CD14-positive monocyte (primary cell): Measurements from ENCODE around the gene COL4A1. TPM values are rescaled to one million over a fixed set of nuclear protein-coding genes. Genes with fewer than 3 reads are reported as not detected.
"Not testable (repeated sequence)": the region's sequence is repeated elsewhere in the genome, so short reads cannot be mapped to it uniquely, and the experiment has no call there.

ENCODE experiments used
- DNase-seq, 3 donors: peaks; one replicate each; pipeline ENCODE4 v3.0.0-alpha.2; 2011 to 2022
- H2AFZ ChIP-seq: 2 replicates; pipeline ENCODE4 v1.6.0; 2012; ENCODE audit warnings: mild to moderate bottlenecking, low read depth, low read length, inconsistent platforms; ENCODE audit not compliant: insufficient read depth, poor library complexity, severe bottlenecking
- H3K27ac ChIP-seq, 2 donors: 1 replicate in 1 of 2; 2 replicates in 1 of 2; pipeline ENCODE4 v1.5.1; 2012 to 2013; ENCODE audit warnings: low read length in 2 of 2, control low read depth in 1 of 2, inconsistent platforms in 1 of 2, low read depth in 1 of 2, mild to moderate bottlenecking in 1 of 2
- H3K27me3 ChIP-seq, 2 donors: one replicate each; pipeline versions ENCODE4 v1.6.0 to v1.6.1; 2011 to 2013; ENCODE audit warnings: low read length in 2 of 2; ENCODE audit not compliant: control insufficient read depth in 2 of 2, insufficient read depth in 2 of 2
- H3K36me3 ChIP-seq, 2 donors: replicated peaks in 1 of 2; 1 replicate in 1 of 2; 2 replicates in 1 of 2; pipeline versions ENCODE4 v1.5.1 to v1.6.1; 2012 to 2013; ENCODE audit warnings: low read length in 2 of 2, control low read depth in 1 of 2, inconsistent platforms in 1 of 2, mild to moderate bottlenecking in 1 of 2; ENCODE audit not compliant: insufficient read depth in 2 of 2, control insufficient read depth in 1 of 2
- H3K4me1 ChIP-seq, 2 donors: 1 replicate in 1 of 2; 2 replicates in 1 of 2; pipeline versions ENCODE4 v1.5.1 to v1.6.1; 2012 to 2013; ENCODE audit warnings: low read length in 2 of 2, control low read depth in 1 of 2, inconsistent platforms in 1 of 2, mild to moderate bottlenecking in 1 of 2, moderate library complexity in 1 of 2; ENCODE audit not compliant: insufficient read depth in 2 of 2, control insufficient read depth in 1 of 2
- H3K4me2 ChIP-seq: replicated peaks from 2 replicates; pipeline ENCODE3; 2012; ENCODE audit warnings: low read length, moderate library complexity, mild to moderate bottlenecking; ENCODE audit not compliant: poor library complexity, severe bottlenecking; ENCODE audit errors: extremely low read depth
- H3K4me3 ChIP-seq, 3 experiments: fragments of 200-600 bp in 1 of 3; sonication (generic) in 1 of 3; replicated peaks in 1 of 3; 1 replicate in 2 of 3; 2 replicates in 1 of 3; pipeline ENCODE4 v1.5.1; 2011 to 2013; ENCODE audit warnings: low read length in 3 of 3, mild to moderate bottlenecking in 3 of 3, control low read depth in 2 of 3, low read depth in 2 of 3, inconsistent platforms in 1 of 3, moderate library complexity in 1 of 3
- H3K79me2 ChIP-seq: 2 replicates; pipeline ENCODE4 v1.6.0; 2012; ENCODE audit warnings: mild to moderate bottlenecking, control low read depth, inconsistent platforms, low read length, moderate library complexity; ENCODE audit not compliant: insufficient read depth
- H3K9ac ChIP-seq: 2 replicates; pipeline ENCODE4 v1.6.0; 2017; ENCODE audit warnings: low read length, mild to moderate bottlenecking; ENCODE audit not compliant: insufficient read depth, poor library complexity, severe bottlenecking
- H3K9me3 ChIP-seq, 2 donors: replicated peaks in 1 of 2; 1 replicate in 1 of 2; 2 replicates in 1 of 2; pipeline versions ENCODE4 v1.5.1 to v1.6.1; 2012 to 2013; ENCODE audit warnings: low read length in 2 of 2, control low read depth in 1 of 2; ENCODE audit not compliant: control insufficient read depth in 1 of 2, insufficient read depth in 1 of 2
- H4K20me1 ChIP-seq: 2 replicates; pipeline ENCODE4 v1.6.0; 2012; ENCODE audit warnings: mild to moderate bottlenecking, low read length, control low read depth, moderate library complexity; ENCODE audit not compliant: insufficient read depth
- H3K27ac Mint-ChIP-seq, 7 donors: one replicate each; pipeline ENCODE4 v1.8.0; 2020; ENCODE audit warnings: mild to moderate bottlenecking in 7 of 7, mixed read lengths in 7 of 7, moderate library complexity in 6 of 7, inconsistent platforms in 2 of 7
- H3K27me3 Mint-ChIP-seq, 3 donors: one replicate each; pipeline ENCODE4 v1.8.0; 2021 to 2022; ENCODE audit warnings: low read depth in 3 of 3, mild to moderate bottlenecking in 3 of 3, mixed read lengths in 3 of 3, moderate library complexity in 3 of 3, inconsistent platforms in 1 of 3
- H3K36me3 Mint-ChIP-seq, 2 donors: one replicate each; pipeline ENCODE4 v1.8.0; 2020; ENCODE audit warnings: mixed read lengths in 2 of 2, inconsistent platforms in 1 of 2, mild to moderate bottlenecking in 1 of 2
- H3K4me1 Mint-ChIP-seq: one replicate; pipeline ENCODE4 v1.8.0; 2020; ENCODE audit warnings: mild to moderate bottlenecking, mixed read lengths
- H3K4me3 Mint-ChIP-seq, 2 donors: one replicate each; pipeline ENCODE4 v1.8.0; 2020; ENCODE audit warnings: mild to moderate bottlenecking in 2 of 2, mixed read lengths in 2 of 2, moderate library complexity in 1 of 2
- H3K9me3 Mint-ChIP-seq, 7 donors: one replicate each; pipeline ENCODE4 v1.8.0; 2020 to 2022; ENCODE audit warnings: mixed read lengths in 7 of 7, mild to moderate bottlenecking in 6 of 7, moderate library complexity in 6 of 7, inconsistent platforms in 2 of 7
- CTCF ChIP-seq: fragments of 200-600 bp; IDR thresholded peaks from one replicate; pipeline ENCODE4 v1.8.0; 2022; ENCODE audit warnings: antibody characterized with exemption, mild to moderate bottlenecking
- WGBS: methylation state at CpG from one replicate; pipeline ENCODE4 v1.1.5; 2013; ENCODE audit warnings: missing lambda C conversion rate; ENCODE audit not compliant: insufficient coverage; 5-methylcytosine and 5-hydroxymethylcytosine counted together
- intact Hi-C, 2 donors: fragments of 100-400 bp; cut with micrococcal nuclease; formaldehyde crosslinking; loops; one replicate each; pipeline versions ENCODE4 v1.15.0 to v1.15.1; 2023
- polyA plus RNA-seq, 3 donors: library from polyadenylated mRNA; depleted of rRNA in 1 of 3; unstranded in 2 of 3; stranded (reverse) in 1 of 3; fragments of 300-500 nt in 2 of 3; fragments of >200 nt in 1 of 3; fragmentation: Illumina TruSeq in 2 of 3; gene quantifications; 1 replicate in 2 of 3; 2 replicates in 1 of 3; pipeline ENCODE4 v1.2.3, GENCODE V29; 2012 to 2021

COL4A1 gene
- polyA plus RNA-seq, 3 donors, result 0.16 to 0.25 TPM; not detected in 1

GRCh38 chr13:110112379-110112778 is 194.6 kb downstream of the COL4A1 start:
- H4K20me1 ChIP-seq, H3K4me2 ChIP-seq, H3K27ac Mint-ChIP-seq, H3K9ac ChIP-seq, H3K9me3 Mint-ChIP-seq, H3K27me3 ChIP-seq, H3K27ac ChIP-seq, H3K36me3 ChIP-seq, H3K9me3 ChIP-seq, H3K79me2 ChIP-seq, H2AFZ ChIP-seq, H3K4me3 ChIP-seq, H3K36me3 Mint-ChIP-seq, H3K4me3 Mint-ChIP-seq: not testable (repeated sequence)
- intact Hi-C loops, result loop anchor here (5.0 to 10.0 kb wide), 4 partner anchors 328 to 1150 kb away; partner anchors contain the start of gene IRS2 (in 1 of the 2)
- Mint-ChIP-seq H3K4me1 (peaks cover 15% of the 10 kb centered on the region), H3K27me3 (peaks cover 14 to 18% (median 14%) of the 10 kb centered on the region in 3 donors)
- H3K4me1 ChIP-seq, result peaks cover 12 to 21% of the 10 kb centered on the region in 2 donors
- WGBS, result no CpG with 5 or more reads among the region's 6 CpGs
- peak; percentile 11 to 26 (median 12) for DNase-seq
- peak; percentile 46 for TF ChIP-seq CTCF

GRCh38 chr13:110110783-110111182 is 196.2 kb downstream of the COL4A1 start:
- H3K36me3 ChIP-seq, result no peaks in the 10 kb centered on the region
- intact Hi-C loops, result loop anchor here (5.0 to 10.0 kb wide), 4 partner anchors 326 to 1148 kb away; partner anchors contain the start of gene IRS2 (in 1 of the 2)

More at GRCh38 chr13:110110783-110111182, 196.2 kb downstream of the COL4A1 start:
- Histone ChIP-seq H4K20me1 (no peaks in the 10 kb centered on the region), H3K4me1 (peaks cover 9 to 11% of the 10 kb centered on the region in 2 donors), H3K27me3 (peaks cover 0 to 2% of the 10 kb centered on the region in 2 donors), H3K4me2 (no peak overlapping the region), H3K27ac (no peak overlapping the region), H3K9ac (no peak overlapping the region), H2AFZ (no peak overlapping the region), H3K4me3 (no peak overlapping the region), H3K79me2 (no peaks in the 10 kb centered on the region), H3K9me3 (no peaks in the 10 kb centered on the region)
- H3K4me1 Mint-ChIP-seq, result peaks cover 9% of the 10 kb centered on the region
- no peak overlapping the region for H3K27ac Mint-ChIP-seq
- WGBS, result 97% methylated on average over 12 of the region's 19 CpGs
- no peaks in the 10 kb centered on the region for H3K36me3 Mint-ChIP-seq
- no peaks in the 10 kb centered on the region for H3K9me3 Mint-ChIP-seq
- no peak for DNase-seq
- H3K4me3 Mint-ChIP-seq, result no peak overlapping the region
- peaks cover 4 to 11% (median 6%) of the 10 kb centered on the region in 3 donors for H3K27me3 Mint-ChIP-seq
- no peak for TF ChIP-seq CTCF
